ENCODE data around the gene ARAF.

Gene ARAF

DNA sequence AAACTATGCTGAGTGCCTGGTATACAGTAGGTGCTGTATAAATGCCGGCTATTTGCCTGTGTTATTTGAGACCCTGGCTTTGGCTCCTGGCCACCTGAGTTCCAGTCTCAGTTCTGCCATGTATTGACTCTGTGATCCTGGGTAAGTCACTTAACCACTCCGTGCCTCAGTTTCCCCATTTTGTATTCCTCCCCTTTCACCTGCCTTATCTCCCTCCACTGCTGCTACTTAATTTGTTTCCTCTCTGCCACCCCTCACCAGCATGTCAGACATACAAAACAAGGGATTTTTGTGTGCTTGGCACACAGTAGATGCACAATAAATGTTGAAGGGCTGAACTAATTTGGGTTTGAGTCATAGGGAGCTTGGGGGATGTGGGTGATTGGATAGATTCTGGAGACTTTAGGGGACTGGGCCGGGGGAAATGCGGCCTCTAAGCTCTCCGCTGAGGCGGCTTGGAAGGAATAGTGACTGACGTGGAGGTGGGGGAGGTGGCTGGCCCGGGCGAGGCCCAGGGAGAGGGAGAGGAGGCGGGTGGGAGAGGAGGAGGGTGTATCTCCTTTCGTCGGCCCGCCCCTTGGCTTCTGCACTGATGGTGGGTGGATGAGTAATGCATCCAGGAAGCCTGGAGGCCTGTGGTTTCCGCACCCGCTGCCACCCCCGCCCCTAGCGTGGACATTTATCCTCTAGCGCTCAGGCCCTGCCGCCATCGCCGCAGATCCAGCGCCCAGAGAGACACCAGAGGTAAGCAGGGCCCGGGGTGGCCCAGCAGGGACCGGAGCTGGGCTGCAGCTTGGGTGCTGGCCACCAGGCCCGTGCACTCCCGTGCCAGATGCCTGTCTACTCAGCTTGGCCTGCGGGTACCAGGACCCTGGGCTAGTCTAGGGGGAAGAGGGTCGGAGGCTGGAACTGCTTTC is 21.0 kb downstream of the ARAF start, which contains the start of gene TIMP1 (continued):
- TF ChIP-seq, protein P1, sequence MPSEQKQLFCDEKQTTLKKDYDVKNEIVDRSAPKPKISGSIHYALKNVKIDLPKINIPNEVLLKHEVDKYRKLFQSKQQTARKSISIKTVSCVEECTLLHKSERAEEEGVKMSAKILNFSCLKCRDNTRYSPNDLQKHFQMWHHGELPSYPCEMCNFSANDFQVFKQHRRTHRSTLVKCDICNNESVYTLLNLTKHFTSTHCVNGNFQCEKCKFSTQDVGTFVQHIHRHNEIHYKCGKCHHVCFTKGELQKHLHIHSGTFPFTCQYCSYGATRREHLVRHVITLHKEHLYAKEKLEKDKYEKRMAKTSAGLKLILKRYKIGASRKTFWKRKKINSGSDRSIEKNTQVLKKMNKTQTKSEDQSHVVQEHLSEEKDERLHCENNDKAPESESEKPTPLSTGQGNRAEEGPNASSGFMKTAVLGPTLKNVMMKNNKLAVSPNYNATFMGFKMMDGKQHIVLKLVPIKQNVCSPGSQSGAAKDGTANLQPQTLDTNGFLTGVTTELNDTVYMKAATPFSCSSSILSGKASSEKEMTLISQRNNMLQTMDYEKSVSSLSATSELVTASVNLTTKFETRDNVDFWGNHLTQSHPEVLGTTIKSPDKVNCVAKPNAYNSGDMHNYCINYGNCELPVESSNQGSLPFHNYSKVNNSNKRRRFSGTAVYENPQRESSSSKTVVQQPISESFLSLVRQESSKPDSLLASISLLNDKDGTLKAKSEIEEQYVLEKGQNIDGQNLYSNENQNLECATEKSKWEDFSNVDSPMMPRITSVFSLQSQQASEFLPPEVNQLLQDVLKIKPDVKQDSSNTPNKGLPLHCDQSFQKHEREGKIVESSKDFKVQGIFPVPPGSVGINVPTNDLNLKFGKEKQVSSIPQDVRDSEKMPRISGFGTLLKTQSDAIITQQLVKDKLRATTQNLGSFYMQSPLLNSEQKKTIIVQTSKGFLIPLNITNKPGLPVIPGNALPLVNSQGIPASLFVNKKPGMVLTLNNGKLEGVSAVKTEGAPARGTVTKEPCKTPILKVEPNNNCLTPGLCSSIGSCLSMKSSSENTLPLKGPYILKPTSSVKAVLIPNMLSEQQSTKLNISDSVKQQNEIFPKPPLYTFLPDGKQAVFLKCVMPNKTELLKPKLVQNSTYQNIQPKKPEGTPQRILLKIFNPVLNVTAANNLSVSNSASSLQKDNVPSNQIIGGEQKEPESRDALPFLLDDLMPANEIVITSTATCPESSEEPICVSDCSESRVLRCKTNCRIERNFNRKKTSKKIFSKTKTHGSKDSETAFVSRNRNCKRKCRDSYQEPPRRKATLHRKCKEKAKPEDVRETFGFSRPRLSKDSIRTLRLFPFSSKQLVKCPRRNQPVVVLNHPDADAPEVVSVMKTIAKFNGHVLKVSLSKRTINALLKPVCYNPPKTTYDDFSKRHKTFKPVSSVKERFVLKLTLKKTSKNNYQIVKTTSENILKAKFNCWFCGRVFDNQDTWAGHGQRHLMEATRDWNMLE (tag by site-specific recombination; conservative IDR thresholded peaks at IDR 0.05; ENCODE audit: low read depth), result no peak
- TF ChIP-seq ZNF561 (tag by site-specific recombination; IDR thresholded peaks at IDR 0.05; ENCODE audit: borderline replicate concordance), result 0 out of 2 replicates have a peak, but pooled peaks have one; percentile 77
- no peak for TF ChIP-seq FEZF1 (tag by site-specific recombination; IDR thresholded peaks at IDR 0.05)
- TF ChIP-seq SALL2 (tag by site-specific recombination; IDR thresholded peaks at IDR 0.05; ENCODE audit: borderline replicate concordance), result no peak
- 0 out of 2 replicates have a peak, but pooled peaks have one; percentile 39 for TF ChIP-seq ZSCAN30 (tag by site-specific recombination; IDR thresholded peaks at IDR 0.05)
- no peak for TF ChIP-seq ZNF169 (tag by site-specific recombination; IDR thresholded peaks at IDR 0.05)
- TF ChIP-seq, protein P2, sequence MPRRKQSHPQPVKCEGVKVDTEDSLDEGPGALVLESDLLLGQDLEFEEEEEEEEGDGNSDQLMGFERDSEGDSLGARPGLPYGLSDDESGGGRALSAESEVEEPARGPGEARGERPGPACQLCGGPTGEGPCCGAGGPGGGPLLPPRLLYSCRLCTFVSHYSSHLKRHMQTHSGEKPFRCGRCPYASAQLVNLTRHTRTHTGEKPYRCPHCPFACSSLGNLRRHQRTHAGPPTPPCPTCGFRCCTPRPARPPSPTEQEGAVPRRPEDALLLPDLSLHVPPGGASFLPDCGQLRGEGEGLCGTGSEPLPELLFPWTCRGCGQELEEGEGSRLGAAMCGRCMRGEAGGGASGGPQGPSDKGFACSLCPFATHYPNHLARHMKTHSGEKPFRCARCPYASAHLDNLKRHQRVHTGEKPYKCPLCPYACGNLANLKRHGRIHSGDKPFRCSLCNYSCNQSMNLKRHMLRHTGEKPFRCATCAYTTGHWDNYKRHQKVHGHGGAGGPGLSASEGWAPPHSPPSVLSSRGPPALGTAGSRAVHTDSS (tag by site-specific recombination; IDR thresholded peaks at IDR 0.05), result peak; percentile 31; the same call in 1 of the 2 replicates
- TF ChIP-seq, protein P3, sequence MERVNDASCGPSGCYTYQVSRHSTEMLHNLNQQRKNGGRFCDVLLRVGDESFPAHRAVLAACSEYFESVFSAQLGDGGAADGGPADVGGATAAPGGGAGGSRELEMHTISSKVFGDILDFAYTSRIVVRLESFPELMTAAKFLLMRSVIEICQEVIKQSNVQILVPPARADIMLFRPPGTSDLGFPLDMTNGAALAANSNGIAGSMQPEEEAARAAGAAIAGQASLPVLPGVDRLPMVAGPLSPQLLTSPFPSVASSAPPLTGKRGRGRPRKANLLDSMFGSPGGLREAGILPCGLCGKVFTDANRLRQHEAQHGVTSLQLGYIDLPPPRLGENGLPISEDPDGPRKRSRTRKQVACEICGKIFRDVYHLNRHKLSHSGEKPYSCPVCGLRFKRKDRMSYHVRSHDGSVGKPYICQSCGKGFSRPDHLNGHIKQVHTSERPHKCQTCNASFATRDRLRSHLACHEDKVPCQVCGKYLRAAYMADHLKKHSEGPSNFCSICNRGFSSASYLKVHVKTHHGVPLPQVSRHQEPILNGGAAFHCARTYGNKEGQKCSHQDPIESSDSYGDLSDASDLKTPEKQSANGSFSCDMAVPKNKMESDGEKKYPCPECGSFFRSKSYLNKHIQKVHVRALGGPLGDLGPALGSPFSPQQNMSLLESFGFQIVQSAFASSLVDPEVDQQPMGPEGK (tag by site-specific recombination; IDR thresholded peaks at IDR 0.05), result peak; percentile 87
- peak; percentile 96 for TF ChIP-seq SP2 (tag by site-specific recombination; IDR thresholded peaks at IDR 0.05)
- peak; percentile 62 for TF ChIP-seq ZXDB (tag by site-specific recombination; IDR thresholded peaks at IDR 0.05)
- TF ChIP-seq YY2 (tag by site-specific recombination; IDR thresholded peaks at IDR 0.05), result peak; percentile 49; the same call in 1 of the 2 replicates
- TF ChIP-seq ZNF426 (tag by site-specific recombination; IDR thresholded peaks at IDR 0.05), result no peak
- TF ChIP-seq ZNF596 (tag by site-specific recombination; IDR thresholded peaks at IDR 0.05), result no peak
- peak; percentile 98 for TF ChIP-seq ZNF792 (tag by site-specific recombination; IDR thresholded peaks at IDR 0.05)
- TF ChIP-seq KLF10 (tag by site-specific recombination; IDR thresholded peaks at IDR 0.05), result peak; percentile 59; the same call in 1 of the 2 replicates
- TF ChIP-seq ZNF660 (tag by site-specific recombination; IDR thresholded peaks at IDR 0.05), result peak; percentile 69; the same call in 1 of the 2 replicates
- no peak for TF ChIP-seq ZNF223 (tag by site-specific recombination; IDR thresholded peaks at IDR 0.05)
- no peak for TF ChIP-seq ZNF555 (tag by site-specific recombination; conservative IDR thresholded peaks at IDR 0.05)
- peak; percentile 87 for TF ChIP-seq GLIS2 (tag by site-specific recombination; IDR thresholded peaks at IDR 0.05)
- peak; percentile 82 for TF ChIP-seq KLF1 (tag by site-specific recombination; IDR thresholded peaks at IDR 0.05)
- TF ChIP-seq ZNF175 (tag by site-specific recombination; IDR thresholded peaks at IDR 0.05), result no peak
- TF ChIP-seq ZNF664 (tag by site-specific recombination; IDR thresholded peaks at IDR 0.05), result peak; percentile 99
- peak; percentile 97 for TF ChIP-seq ZFHX2 (tag by site-specific recombination; conservative IDR thresholded peaks at IDR 0.05)
- TF ChIP-seq ZSCAN16 (tag by site-specific recombination; IDR thresholded peaks at IDR 0.05), result no peak
- TF ChIP-seq OSR2 (tag by site-specific recombination; IDR thresholded peaks at IDR 0.05), result peak; percentile 60; the same call in 1 of the 2 replicates
- TF ChIP-seq KLF9 (tag by site-specific recombination; IDR thresholded peaks at IDR 0.05; ENCODE audit: low read depth), result peak; percentile 47; the same call in 1 of the 2 replicates
- no peak for TF ChIP-seq ZNF239 (tag by site-specific recombination; IDR thresholded peaks at IDR 0.05)
- TF ChIP-seq, protein P4, sequence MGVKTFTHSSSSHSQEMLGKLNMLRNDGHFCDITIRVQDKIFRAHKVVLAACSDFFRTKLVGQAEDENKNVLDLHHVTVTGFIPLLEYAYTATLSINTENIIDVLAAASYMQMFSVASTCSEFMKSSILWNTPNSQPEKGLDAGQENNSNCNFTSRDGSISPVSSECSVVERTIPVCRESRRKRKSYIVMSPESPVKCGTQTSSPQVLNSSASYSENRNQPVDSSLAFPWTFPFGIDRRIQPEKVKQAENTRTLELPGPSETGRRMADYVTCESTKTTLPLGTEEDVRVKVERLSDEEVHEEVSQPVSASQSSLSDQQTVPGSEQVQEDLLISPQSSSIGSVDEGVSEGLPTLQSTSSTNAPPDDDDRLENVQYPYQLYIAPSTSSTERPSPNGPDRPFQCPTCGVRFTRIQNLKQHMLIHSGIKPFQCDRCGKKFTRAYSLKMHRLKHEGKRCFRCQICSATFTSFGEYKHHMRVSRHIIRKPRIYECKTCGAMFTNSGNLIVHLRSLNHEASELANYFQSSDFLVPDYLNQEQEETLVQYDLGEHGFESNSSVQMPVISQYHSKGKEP (tag by site-specific recombination; IDR thresholded peaks at IDR 0.05), result 0 out of 2 replicates have a peak, but pooled peaks have one; percentile 50
- 0 out of 2 replicates have a peak, but pooled peaks have one; percentile 30 for TF ChIP-seq ZNF600 (tag by site-specific recombination; IDR thresholded peaks at IDR 0.05)
- peak; percentile 24; the same call in 1 of the 2 replicates for TF ChIP-seq ZNF629 (tag by site-specific recombination; IDR thresholded peaks at IDR 0.05)
